GM21723 (cell line): Measurements from ENCODE around the gene TRIML2.
"Not testable (repeated sequence)": the region's sequence is repeated elsewhere in the genome, so short reads cannot be mapped to it uniquely, and the experiment has no call there.

Experiments used
- ATAC-seq: cut with Tn5 transposase; IDR thresholded peaks from one replicate; pipeline ENCODE4 v1.9.1; 2021; ENCODE audit warnings: mild to moderate bottlenecking, moderate library complexity; ENCODE audit not compliant: unreplicated experiment

TRIML2 gene

DNA sequence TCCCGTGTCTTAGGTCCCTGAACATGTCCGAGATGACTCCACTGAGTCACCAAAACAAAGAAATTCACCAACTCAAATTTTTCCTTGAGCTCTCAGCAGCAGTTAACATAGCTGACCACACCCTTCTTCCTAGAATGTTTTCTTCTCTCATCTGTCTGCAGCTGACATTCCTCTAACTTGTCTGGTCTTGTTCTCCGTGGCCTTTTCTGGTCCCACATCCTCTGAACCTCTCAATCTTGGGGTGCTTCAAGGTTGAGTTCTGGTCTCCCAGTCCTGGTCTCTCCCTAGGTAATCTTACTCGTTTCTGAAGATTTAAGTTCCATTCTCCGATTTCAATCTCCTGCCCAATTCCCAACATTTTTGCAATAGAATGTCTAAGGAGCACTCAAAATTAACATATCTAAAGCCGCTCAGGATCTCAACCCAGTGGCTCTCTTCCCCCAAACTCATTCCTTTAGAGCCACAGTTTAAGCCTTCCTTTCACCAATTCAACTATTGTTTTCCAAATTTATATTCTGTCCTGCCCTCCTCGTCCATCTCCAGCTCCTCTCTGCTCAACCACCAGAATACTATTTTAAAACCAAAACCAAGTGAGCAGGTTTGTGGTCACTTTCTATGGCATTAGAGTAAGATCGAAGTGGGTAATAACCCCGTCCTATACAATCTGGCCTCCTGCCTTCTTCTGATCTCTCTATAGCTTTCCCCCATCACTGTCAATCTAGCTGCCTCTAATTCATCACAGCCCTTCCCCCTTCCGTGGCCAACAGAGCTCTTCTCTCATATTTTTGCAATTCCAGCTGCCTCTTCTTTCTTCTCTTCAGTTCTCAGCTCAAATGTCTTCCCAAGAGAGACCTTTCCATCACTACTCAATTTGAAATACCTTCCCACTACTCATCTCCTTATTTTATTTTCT lies 1.2 kb downstream of the TRIML2 start:
- no peak for ATAC-seq

DNA sequence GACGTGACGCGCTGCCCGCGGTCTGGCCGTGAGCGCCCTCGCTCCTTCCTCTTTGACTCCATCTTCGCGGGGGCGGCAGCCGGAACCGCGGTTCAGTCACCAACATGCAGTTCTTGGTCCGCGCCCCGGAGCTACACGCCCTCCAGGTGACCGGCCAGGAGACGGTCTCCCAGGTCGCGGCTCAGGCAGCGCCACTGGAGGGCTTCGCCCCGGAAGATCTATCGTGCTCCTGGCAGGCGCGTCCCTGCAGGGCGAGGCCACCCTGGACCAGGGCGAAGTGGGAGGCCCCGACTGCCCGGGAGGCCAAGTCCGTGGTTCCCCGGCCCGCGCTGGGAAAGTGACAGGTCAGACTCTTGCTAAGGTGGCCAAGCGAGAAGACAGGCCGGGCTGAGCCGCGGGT lies 2.9 kb downstream of the TRIML2 start:
- no peak for ATAC-seq

DNA sequence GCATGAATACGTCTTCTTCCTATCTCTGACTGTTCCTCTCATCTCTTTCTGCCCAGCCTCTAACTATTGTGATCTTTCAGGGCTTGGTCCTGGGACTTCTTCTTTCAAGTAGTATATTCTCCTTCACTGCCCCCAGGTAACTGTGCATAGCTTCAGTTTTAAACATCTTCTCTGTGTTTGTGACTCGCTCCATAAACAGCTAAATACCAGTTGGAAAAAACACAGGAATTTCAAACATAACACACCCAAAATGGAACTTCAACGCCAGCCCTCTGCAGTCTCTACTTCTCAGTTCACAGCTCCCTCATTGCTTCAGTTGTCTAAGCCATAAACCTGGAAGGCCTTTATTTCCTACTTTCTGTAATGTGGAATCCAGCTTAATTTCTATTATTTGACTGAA lies 16.6 kb downstream of the TRIML2 start:
- no peak for ATAC-seq

DNA sequence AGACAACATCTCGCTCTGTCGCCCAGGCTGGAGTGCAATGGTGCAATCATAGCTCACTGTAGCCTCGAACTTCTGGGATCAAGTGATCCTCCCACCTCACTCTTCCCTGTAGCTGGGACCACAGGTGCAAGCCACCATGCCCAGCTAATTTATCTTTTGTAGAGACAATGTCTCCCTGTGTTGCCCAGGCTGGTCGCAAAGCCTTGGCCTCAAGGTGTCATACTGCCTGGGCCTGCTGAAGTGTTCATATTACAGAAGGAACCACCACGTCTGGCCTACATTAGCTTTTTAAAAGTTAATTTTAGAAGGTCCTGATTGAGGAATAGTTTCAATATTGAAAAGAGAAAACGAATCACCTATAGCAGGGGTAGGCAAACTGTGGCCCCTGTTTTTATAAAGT lies 22.5 kb downstream of the TRIML2 start:
- no peak for ATAC-seq

DNA sequence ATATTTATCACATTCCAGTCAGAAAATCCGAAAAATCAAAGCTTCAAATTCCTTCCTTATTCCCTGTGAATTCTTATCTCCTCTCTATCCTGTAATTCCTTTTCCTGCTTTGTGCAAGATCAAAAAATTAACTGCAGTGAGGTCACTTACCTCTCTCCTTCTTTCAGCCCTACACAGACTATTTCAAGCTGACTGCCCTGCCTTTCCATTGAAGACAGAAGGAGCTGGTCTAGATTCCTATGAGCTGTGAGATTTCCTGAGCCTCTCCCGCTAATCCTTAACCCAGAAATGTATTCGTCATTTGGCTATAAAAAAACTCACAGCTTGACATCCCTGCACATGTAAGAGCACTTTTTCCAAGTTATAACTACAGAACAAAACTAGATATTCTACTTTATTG lies 26.6 kb downstream of the TRIML2 start:
- ATAC-seq: no peak

DNA sequence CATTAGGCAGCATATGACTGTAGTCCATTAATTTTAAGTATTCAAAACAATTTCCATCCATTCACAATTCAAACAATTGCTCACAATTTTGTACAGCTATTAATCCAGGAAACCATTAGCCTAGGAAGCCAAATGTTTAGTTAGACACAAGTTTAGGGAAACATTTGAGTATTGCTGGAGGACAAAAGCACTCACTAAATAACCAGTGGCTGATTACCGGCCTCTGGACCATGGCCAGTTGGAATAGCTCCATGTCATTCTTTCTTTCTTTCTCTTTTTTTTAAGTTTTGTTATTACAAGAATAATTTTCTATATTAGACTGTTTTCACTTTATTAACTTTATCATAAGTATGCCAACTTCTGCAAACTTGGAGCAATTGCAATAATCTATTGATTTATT lies 31.3 kb downstream of the TRIML2 start:
- no peak for ATAC-seq

DNA sequence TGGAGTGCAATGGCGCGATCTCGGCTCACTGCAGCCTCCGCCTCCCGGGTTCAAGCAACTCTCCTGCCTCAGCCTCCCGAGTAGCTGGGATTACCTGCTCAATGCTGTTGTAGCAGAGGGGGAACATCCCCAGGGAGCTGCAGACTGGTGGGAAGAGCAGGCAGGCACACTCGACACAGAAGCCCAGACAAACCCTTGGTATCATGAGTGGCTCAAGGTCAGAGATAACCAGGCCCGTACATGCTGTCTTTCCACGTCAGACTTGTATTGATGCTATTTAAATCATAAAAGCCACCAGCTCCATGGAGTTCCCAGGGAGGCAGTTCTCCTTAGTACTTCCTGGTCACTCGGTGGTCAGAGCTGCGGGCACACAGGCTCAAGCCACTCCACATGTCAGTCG lies 33.2 kb downstream of the TRIML2 start:
- ATAC-seq: no peak

DNA sequence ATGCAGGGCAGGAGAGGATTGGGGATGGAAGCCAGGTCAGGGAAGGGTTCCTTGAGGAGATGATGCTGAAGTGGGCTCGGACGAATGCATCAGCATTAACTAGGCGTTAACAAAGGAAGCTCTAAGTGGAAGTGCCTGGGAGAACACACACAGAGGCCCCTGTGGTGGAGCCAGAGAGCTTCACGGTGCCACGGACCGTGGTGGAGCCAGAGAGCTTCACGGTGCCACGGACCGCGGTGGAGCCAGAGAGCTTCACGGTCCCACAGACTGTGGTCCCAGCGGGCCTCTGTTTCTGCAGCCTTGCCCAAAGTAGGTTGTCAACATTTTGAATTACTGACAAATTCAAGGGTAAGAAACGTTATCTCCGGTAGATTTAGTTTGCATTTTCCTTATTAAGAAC lies 48.3 kb downstream of the TRIML2 start:
- no peak for ATAC-seq

DNA sequence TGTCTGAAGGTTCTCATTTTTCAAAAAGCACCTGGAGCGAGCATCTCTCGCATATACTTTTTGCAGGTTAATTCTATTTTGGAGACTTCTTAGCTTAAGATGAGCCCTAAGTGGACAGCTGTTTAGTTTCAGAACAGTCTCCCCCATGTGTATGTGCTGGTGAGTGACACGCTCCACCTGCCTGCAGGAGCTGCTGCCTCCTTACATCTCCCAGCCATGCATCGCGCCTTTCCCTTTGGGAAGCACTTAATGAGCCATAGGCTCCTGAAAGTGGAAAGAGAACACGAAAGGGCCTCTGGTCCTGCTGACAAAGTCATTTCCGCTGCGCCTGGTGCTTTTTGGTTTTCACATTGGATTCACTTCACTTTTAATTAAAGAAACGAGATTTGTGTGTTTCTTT lies 56.1 kb downstream of the TRIML2 start:
- ATAC-seq: no peak

DNA sequence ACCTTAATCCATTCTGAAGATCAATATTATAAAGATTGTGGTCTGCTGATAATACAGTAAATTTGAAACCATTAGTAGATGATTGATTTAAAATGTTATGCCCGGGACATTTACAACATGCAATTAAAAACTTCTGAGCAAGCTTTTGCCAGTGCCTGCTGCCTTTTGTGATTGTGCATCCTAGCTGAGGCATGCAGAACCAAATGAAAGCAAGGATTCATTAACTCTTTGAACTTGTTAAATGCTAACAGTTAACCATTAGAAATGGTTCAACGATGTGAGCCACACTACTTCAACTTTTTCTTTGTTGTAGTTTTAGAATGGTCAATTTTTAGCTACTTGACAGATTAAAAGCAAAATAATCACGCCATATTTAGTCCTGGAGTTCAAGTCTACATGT lies 62.7 kb downstream of the TRIML2 start:
- no peak for ATAC-seq

DNA sequence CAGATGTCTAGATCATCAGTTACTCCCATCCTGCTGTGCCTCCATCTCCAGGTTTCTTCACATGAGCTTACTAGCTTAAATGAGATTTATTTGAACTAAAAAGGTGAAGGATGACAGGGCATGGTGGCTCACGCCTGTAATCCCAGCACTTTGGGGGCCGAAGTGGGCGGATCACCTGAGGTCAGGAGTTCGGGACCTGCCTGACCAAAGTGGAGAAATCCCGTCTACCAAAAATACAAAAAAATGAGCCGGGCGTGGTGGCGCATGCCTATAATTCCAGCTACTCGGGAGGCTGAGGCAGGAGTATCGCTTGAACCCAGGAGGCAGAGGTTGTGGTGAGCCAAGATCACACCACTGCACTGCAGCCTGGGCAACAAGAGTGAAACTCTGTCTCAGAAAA lies 63.9 kb downstream of the TRIML2 start:
- ATAC-seq: not testable (repeated sequence)

DNA sequence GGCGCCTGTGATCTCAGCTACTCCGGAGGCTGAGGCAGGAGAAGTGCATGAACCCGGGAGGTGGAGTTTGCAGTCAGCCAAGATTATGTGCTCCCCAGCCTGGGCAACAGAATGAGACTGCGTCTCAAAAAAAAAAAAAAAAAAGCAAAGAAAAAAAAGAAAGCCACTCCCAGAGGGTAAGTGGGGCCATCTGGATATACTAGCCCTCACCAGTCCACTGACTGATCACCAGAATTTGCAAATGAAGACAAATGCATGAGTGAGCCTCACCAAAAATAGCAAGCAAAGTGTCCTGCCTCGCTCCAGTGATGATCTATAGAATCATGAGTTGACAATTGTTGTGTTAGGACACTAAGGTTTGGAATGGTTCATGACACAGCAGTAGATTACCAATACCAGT lies 66.2 kb downstream of the TRIML2 start:
- ATAC-seq: no peak

DNA sequence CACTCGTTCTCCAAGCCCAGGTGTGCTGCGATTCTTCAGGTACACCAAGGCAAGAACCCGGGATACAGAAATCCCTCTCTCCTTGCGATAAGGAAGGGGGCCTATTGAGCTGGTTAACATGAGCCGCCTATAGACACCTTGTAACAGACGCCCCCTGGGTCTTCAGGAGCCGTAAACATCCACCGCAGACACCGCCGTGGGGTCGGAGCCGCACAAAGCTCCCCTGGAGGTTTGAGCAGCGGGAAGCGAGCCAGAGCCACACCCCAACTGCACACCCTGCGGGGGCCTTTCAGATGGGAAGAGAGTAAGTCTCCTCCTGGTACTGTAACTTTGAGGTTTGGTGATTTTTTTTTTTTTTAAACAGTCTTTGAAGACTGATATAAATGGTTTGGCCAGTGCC lies 67.2 kb downstream of the TRIML2 start:
- no peak for ATAC-seq

DNA sequence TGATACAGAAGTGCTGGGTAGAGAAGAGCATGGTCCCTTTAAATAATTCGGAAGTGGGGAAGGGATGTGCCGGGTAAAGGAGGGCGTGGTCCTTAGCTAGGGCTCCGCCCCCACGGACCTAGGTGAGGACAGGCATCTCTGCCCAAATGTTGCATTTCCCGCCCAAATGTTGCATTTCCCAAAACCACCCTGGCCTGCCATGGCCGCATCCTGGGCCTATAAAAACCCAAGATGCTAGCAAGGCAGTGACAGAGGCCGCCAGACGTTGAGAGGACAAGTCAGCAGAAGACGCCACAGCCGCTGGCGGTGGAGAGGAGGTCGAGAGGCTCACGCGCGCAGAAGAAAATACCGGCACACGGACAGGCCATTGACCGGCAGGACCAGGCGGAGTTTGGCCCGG lies 67.7 kb downstream of the TRIML2 start:
- no peak for ATAC-seq
